ENCODE results near the gene MFNG.

- TF ChIP-seq CTCF (tag by site-specific recombination; IDR thresholded peaks at IDR 0.05) (no peak), ZNF175 (tag by site-specific recombination; IDR thresholded peaks at IDR 0.05) (no peak), ZFP37 (tag by site-specific recombination; IDR thresholded peaks at IDR 0.05) (no peak)
These were observed 17.0 kb upstream of the MFNG start for GRCh38 chr22:37503183-37503683.
